GM18505 (cell line): ENCODE measurements around the gene CNBD2.
"Not testable (repeated sequence)": the region's sequence is repeated elsewhere in the genome, so short reads cannot be mapped to it uniquely, and the experiment has no call there.

ENCODE experiments used
- ATAC-seq: cut with Tn5 transposase; IDR thresholded peaks from one replicate; pipeline ENCODE4 v1.9.1; 2021; ENCODE audit not compliant: unreplicated experiment
- POLR2A ChIP-seq: IDR thresholded peaks from 4 replicates; pipeline ENCODE4 v1.6.1; 2011; ENCODE audit warnings: borderline replicate concordance; ENCODE audit not compliant: insufficient read depth, insufficient read length; ENCODE audit errors: extremely low read depth

CNBD2 gene

GRCh38 chr20:35967979-35968640, at the start of gene CNBD2:
Gene CNBD2, plus strand, starts transcription at chr20:35968590. Its CDS starts 173 bp downstream, at chr20:35968763.
- ATAC-seq, result no peak

GRCh38 chr20:35920523-35920922, 47.9 kb upstream of the CNBD2 start:
- no peak for ATAC-seq
- no peak for TF ChIP-seq POLR2A

More at GRCh38 chr20:35967979-35968640, at the start of gene CNBD2:
- no peak for TF ChIP-seq POLR2A

- no peak for TF ChIP-seq POLR2A
Measured at GRCh38 chr20:35929301-35929700, 39.1 kb upstream of the CNBD2 start.

DNA sequence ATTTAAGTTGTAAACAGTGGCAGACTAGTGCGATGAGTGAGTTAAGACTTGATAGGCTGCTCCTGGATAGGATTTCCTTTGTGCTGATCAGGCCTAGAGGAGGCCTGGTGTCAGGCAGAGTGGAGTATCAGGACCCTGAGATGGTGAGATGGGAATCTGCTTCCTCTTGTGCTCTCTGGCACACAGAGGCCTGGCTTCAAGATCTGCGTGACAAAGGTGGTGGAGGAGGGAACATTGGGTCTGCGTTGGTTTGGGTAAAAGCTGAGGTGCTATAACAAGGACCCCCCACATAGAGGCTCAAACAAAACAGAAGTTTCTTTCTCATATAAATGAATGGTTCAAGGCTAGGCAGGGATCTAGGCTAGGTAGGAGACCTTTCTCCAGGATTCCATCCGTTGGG, 34.3 kb upstream of the CNBD2 start:
- TF ChIP-seq POLR2A, result no peak
- ATAC-seq, result no peak

More at GRCh38 chr20:35929301-35929700, 39.1 kb upstream of the CNBD2 start:
- ATAC-seq, result no peak

GRCh38 chr20:35939264-35939663, 29.1 kb upstream of the CNBD2 start:
- ATAC-seq, result no peak
- no peak for TF ChIP-seq POLR2A

GRCh38 chr20:35941620-35942019, 26.8 kb upstream of the CNBD2 start:
- TF ChIP-seq POLR2A, result no peak
- no peak for ATAC-seq

GRCh38 chr20:35942243-35942642, 26.1 kb upstream of the CNBD2 start:
- TF ChIP-seq POLR2A, result no peak
- ATAC-seq, result no peak

DNA sequence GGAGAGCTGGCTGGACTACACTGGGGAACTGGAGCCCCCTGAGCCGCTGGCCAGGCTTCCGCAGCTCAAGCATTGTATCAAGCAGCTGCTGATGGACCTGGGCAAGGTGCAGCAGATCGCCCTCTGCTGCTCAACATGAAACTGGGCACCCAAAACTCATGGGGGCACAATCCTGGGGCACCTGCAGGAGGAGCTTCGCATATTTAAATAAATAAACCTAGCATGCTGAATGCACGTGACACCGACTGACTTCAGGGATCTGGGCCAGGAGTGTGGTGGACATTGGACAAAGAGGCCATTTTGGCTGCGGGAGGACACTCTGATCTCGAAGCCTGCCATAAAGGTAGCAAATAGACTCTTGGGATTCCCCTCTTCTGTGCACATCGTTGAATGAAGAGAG, 20.9 kb upstream of the CNBD2 start:
- no peak for TF ChIP-seq POLR2A
- ATAC-seq, result no peak

- no peak for ATAC-seq
- no peak for TF ChIP-seq POLR2A
Measured at GRCh38 chr20:35947907-35948306, 20.5 kb upstream of the CNBD2 start.

GRCh38 chr20:35950093-35950492, 18.3 kb upstream of the CNBD2 start:
- TF ChIP-seq POLR2A, result no peak
- ATAC-seq, result no peak

DNA sequence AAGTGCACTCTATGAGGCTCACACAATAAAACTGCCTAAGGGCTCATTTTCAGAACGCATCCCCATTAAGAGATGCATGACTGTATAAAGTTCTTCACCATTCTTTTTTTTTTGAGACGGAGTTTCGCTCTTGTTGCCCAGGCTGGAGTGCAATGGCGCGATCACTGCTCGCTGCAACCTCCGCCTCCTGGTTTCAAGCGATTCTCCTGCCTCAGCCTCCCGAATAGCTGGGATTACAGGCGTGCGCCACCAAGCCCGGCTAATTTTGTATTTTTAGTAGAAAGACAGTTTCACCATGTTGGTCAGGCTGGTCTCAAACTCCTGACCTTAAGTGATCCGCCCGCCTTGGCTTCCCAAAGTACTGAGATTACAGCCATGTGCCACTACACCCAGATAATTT, 16.3 kb upstream of the CNBD2 start:
- ATAC-seq, result not testable (repeated sequence)

GRCh38 chr20:35952480-35953386, 15.7 kb upstream of the CNBD2 start:
- TF ChIP-seq POLR2A, result no peak
- no peak for ATAC-seq

DNA sequence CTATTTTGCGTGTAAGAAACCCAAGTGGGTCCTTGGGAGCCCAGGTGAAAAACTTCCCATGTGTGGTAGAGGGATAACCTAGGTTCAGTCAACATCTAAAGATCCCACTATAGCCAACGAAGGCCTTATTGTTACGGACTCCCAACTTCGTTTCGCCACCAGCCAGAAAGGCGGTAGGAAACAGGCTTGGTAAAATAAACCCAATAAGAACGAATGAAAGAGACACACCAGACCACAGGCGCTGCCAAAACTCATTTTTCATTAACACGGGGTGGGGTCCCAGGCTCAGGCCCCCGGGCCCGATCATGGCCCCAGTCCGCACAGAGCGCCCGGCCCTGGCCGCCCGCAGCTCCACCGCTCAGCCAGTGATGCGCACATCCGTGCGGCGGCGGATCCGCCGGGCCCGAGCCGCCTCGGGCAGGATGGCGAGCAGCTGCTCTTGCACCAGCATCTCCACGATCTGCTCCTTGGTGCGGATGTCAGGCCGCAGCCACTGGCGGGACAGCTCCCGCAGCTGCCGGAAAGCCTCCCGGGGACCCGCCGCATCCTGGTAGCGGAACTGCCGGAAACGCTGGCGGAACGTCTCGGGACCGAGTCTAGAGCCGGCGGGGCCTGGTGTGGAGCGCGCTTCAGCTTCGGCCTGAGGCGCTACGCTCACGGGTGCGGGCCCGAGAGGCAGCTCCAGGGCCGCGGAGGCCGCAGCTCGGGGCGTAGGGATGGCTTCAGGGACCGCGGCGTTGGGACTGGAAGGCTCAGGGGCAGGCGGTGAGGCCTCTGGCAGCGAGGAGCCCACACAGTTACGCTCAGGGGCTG, 14.8 kb upstream of the CNBD2 start:
- peak; percentile 26 for ATAC-seq
- no peak for TF ChIP-seq POLR2A
